IPS-18a (cell line): Measurements from ENCODE around the gene OTULIN.
A peak's percentile ranks its signal among the peaks of the same experiment; 100 is the strongest.

ENCODE experiments used
- H3K27ac ChIP-seq: one replicate; pipeline ENCODE4 v1.5.1; 2013; ENCODE audit warnings: low read length
- H3K27me3 ChIP-seq: one replicate; pipeline ENCODE4 v1.6.1; 2013; ENCODE audit warnings: mild to moderate bottlenecking, low read length; ENCODE audit not compliant: control insufficient read depth, insufficient read depth
- H3K36me3 ChIP-seq: one replicate; pipeline ENCODE4 v1.6.1; 2013; ENCODE audit warnings: low read depth, low read length; ENCODE audit not compliant: control insufficient read depth
- H3K4me1 ChIP-seq: one replicate; pipeline ENCODE4 v1.6.1; 2013; ENCODE audit warnings: low read depth, low read length; ENCODE audit not compliant: control insufficient read depth
- H3K4me3 ChIP-seq: one replicate; pipeline ENCODE4 v1.5.1; 2013; ENCODE audit warnings: low read length
- H3K9ac ChIP-seq: one replicate; pipeline ENCODE4 v1.6.1; 2013; ENCODE audit warnings: mild to moderate bottlenecking, low read length, moderate library complexity
- H3K9me3 ChIP-seq: one replicate; pipeline ENCODE4 v1.6.1; 2013; ENCODE audit warnings: low read depth, low read length; ENCODE audit not compliant: control insufficient read depth

Gene OTULIN

GRCh38 chr5:14664270-14665100, at the start of gene OTULIN:
TSS of gene OTULIN (plus strand) at chr5:14664718. CDS start at chr5:14664826, 108 bp downstream.
- Histone ChIP-seq H3K9me3 (no peaks in the 10 kb centered on the region), H3K27ac (no peak within 1 kb of the TSS), H3K27me3 (peaks cover 33% of the 10 kb centered on the region), H3K36me3 (no peaks in the 10 kb centered on the region), H3K9ac (peak within 1 kb of the TSS; percentile 59), H3K4me3 (peak within 1 kb of the TSS; percentile 82), H3K4me1 (peaks cover 7% of the 10 kb centered on the region)

DNA sequence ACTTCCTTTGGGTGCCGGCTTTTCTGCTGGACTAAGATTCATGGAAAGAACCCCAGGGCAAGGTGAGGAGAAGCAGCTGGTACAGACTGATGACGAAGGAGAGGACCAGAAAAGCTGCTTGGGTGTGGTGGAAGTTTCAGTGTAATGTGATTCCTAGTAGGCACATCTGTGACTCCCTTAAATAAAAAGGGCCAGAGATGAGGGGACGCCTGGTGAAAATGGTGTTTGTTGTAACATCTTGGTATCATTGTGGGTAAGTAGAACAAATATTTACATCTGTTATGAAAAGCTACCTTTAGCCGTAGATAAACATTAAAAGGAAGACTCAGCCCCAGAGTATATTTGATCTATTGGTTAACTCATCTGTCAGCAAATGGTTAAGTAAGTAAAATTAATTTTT, 49.2 kb upstream of the OTULIN start:
- Histone ChIP-seq H3K4me1 (no peaks in the 10 kb centered on the region), H3K27me3 (no peaks in the 10 kb centered on the region), H3K9me3 (no peaks in the 10 kb centered on the region), H3K9ac (no peak overlapping the region), H3K4me3 (no peak overlapping the region), H3K27ac (no peak overlapping the region), H3K36me3 (no peaks in the 10 kb centered on the region)

DNA sequence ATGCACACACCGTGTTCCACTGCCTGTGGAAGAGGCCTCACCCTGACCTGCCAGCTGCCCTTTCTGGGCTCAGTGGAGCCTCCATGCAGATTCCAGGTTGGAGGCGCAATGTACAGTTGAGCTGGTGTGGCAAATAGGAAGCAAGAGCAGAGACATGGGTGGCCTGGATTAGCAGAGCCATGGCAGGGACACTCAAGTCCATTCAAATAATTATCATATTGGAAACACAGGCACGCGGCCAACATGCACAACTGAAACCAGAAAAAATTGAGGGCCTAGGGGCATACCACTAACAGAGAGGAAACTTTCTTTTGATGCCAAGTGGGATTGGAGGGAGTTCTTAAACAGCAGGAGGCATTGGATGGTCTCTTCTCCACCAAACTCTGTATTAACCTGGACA, 47.1 kb upstream of the OTULIN start:
- Histone ChIP-seq H3K9me3 (no peaks in the 10 kb centered on the region), H3K4me1 (no peaks in the 10 kb centered on the region), H3K27ac (no peak overlapping the region), H3K27me3 (no peaks in the 10 kb centered on the region), H3K4me3 (no peak overlapping the region), H3K36me3 (no peaks in the 10 kb centered on the region), H3K9ac (no peak overlapping the region)

- Histone ChIP-seq H3K27ac (no peak overlapping the region), H3K9ac (no peak overlapping the region), H3K27me3 (no peaks in the 10 kb centered on the region), H3K36me3 (no peaks in the 10 kb centered on the region), H3K4me1 (no peaks in the 10 kb centered on the region), H3K4me3 (no peak overlapping the region), H3K9me3 (no peaks in the 10 kb centered on the region)
These were observed 37.2 kb upstream of the OTULIN start for GRCh38 chr5:14627270-14627669.

DNA sequence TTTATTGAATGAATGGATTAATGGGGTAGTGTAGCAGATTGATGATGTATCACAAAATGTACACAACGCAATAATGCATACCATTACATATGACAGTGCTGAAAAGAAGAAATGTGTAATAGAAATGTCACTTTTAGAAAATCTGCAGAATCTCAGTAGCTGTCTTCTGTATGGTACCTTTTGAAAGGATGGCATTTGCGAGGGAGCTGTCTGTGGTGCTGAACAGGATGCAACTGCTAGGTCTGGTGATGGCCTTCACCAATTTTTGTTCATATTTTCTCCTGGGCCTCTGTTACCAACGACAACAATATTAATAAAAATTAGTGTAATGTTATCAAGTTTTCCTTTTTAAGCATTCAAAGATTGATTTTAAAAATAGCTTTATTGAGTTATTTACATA, 36.2 kb upstream of the OTULIN start:
- Histone ChIP-seq H3K9ac (no peak overlapping the region), H3K27me3 (no peaks in the 10 kb centered on the region), H3K27ac (no peak overlapping the region), H3K4me3 (no peak overlapping the region), H3K36me3 (no peaks in the 10 kb centered on the region), H3K4me1 (no peaks in the 10 kb centered on the region), H3K9me3 (no peaks in the 10 kb centered on the region)

- Histone ChIP-seq H3K4me1 (no peaks in the 10 kb centered on the region), H3K4me3 (no peak overlapping the region), H3K9ac (no peak overlapping the region), H3K36me3 (no peaks in the 10 kb centered on the region), H3K9me3 (no peaks in the 10 kb centered on the region), H3K27me3 (no peaks in the 10 kb centered on the region), H3K27ac (no peak overlapping the region)
These were observed 33.8 kb upstream of the OTULIN start for GRCh38 chr5:14630671-14631070.

DNA sequence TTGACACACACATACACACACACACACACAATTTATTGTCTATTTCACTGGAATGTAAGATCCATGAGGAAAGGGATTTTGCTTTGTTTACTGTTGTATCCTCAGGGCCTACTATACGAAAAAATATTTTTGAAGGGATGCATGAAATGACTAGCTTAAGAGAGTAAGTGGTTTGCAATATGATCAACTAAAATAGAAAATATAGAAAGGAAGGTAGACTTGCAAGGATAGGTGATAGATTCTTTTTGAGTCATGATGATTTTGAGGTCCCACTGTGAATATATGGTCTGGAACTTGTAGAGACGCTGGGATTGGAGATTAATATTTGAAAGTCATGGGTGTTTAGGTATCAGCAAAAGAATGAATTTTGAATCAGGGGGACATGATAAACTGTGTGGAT, 28.9 kb upstream of the OTULIN start:
- no peaks in the 10 kb centered on the region for H3K27me3 ChIP-seq
- H3K4me1 ChIP-seq, result no peaks in the 10 kb centered on the region
- H3K27ac ChIP-seq, result no peak overlapping the region
- H3K9ac ChIP-seq, result no peak overlapping the region
- H3K9me3 ChIP-seq, result no peaks in the 10 kb centered on the region
- H3K36me3 ChIP-seq, result no peaks in the 10 kb centered on the region
- no peak overlapping the region for H3K4me3 ChIP-seq

- H3K36me3 ChIP-seq, result no peaks in the 10 kb centered on the region
- no peaks in the 10 kb centered on the region for H3K9me3 ChIP-seq
- no peak overlapping the region for H3K9ac ChIP-seq
- peaks cover 3% of the 10 kb centered on the region for H3K4me1 ChIP-seq
- no peaks in the 10 kb centered on the region for H3K27me3 ChIP-seq
- H3K27ac ChIP-seq, result no peak overlapping the region
- no peak overlapping the region for H3K4me3 ChIP-seq
These were observed 23.8 kb upstream of the OTULIN start for GRCh38 chr5:14640765-14641164.

DNA sequence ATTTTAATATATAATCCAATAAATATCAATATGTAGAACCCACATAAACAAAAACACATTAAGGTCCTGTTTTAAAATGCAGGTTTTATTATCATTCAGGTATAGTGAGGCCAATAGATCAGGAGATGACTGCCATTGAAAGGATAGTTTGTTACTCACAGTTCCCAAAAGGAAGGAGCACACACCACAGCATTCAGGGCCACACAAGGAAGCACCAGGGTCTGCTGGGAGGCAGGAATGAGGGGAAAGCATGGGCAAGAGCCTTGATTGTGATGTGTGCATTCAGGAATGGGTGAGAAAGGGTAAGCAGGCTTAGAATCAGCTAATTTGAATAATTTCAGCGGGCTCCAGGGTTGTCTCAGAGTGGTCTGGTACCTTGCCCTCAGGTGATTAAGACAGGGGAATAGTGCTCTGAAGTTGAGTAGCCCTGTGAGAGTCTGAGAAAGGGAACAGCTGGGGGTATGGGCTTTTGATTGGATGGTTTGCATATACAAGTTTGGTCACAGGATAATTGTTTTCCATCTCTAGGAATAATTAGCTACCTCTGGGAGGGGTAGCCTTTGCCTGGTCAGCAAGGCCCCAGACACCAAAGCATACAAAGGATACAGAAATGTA, 19.8 kb upstream of the OTULIN start:
- Histone ChIP-seq H3K36me3 (no peaks in the 10 kb centered on the region), H3K9ac (no peak overlapping the region), H3K9me3 (no peaks in the 10 kb centered on the region), H3K27ac (no peak overlapping the region), H3K4me1 (peaks cover 3% of the 10 kb centered on the region), H3K27me3 (no peaks in the 10 kb centered on the region), H3K4me3 (no peak overlapping the region)

- Histone ChIP-seq H3K9me3 (no peaks in the 10 kb centered on the region), H3K27me3 (no peaks in the 10 kb centered on the region), H3K36me3 (no peaks in the 10 kb centered on the region), H3K27ac (no peak overlapping the region), H3K4me1 (no peaks in the 10 kb centered on the region), H3K9ac (no peak overlapping the region), H3K4me3 (no peak overlapping the region)
These were observed 14.5 kb upstream of the OTULIN start for GRCh38 chr5:14650052-14650451.

GRCh38 chr5:14655146-14655741, 9.3 kb upstream of the OTULIN start:
- Histone ChIP-seq H3K36me3 (no peaks in the 10 kb centered on the region), H3K4me1 (no peaks in the 10 kb centered on the region), H3K27ac (no peak overlapping the region), H3K9ac (no peak overlapping the region), H3K9me3 (no peaks in the 10 kb centered on the region), H3K4me3 (no peak overlapping the region), H3K27me3 (no peaks in the 10 kb centered on the region)
